Stimulated activated CD8-positive, alpha-beta memory T cell treated with anti-CD3 and anti-CD28 coated beads, Interleukin-7, amount 100 ng/mL, for 48 hours (primary cell): ENCODE measurements around the gene MID1IP1.

Experiments used
- DNase-seq, 2 donors: peaks; one replicate each; pipeline ENCODE4 v3.0.0-alpha.2; 2020; ENCODE audit warnings: low read depth in 1 of 2; ENCODE audit errors: extremely low read depth in 1 of 2

MID1IP1 gene

GRCh38 chrX:38800981-38801845, at the start of gene MID1IP1:
Gene MID1IP1, plus strand, starts transcription at chrX:38801459. Its CDS starts 3,488 bp downstream, at chrX:38804947.
- peak; percentile 46 to 63 for DNase-seq

- no peak for DNase-seq
Observed at GRCh38 chrX:38754102-38754790, 47.0 kb upstream of the MID1IP1 start.

GRCh38 chrX:38754818-38755718, 46.2 kb upstream of the MID1IP1 start:
- DNase-seq: no peak

GRCh38 chrX:38760883-38761282, 40.4 kb upstream of the MID1IP1 start:
- no peak for DNase-seq

- DNase-seq: no peak
Observed at GRCh38 chrX:38768079-38768478, 33.2 kb upstream of the MID1IP1 start.

GRCh38 chrX:38770152-38770551, 31.1 kb upstream of the MID1IP1 start:
- no peak for DNase-seq

- DNase-seq: no peak
Observed at GRCh38 chrX:38774249-38774648, 27.0 kb upstream of the MID1IP1 start.

- no peak for DNase-seq
Observed at GRCh38 chrX:38796946-38797345, 4.3 kb upstream of the MID1IP1 start.

- no peak for DNase-seq
Observed at GRCh38 chrX:38798956-38799355, 2.3 kb upstream of the MID1IP1 start.

GRCh38 chrX:38799995-38800580, 1.2 kb upstream of the MID1IP1 start:
- no peak for DNase-seq

- no peak for DNase-seq
Observed at GRCh38 chrX:38803243-38803587, 2.0 kb downstream of the MID1IP1 start.

GRCh38 chrX:38803588-38804431, 2.6 kb downstream of the MID1IP1 start:
- DNase-seq: peak; percentile 55 to 64

- no peak for DNase-seq
Observed at GRCh38 chrX:38804432-38804681, 3.1 kb downstream of the MID1IP1 start.

GRCh38 chrX:38804682-38805431, 3.6 kb downstream of the MID1IP1 start:
- DNase-seq: no peak

- no peak for DNase-seq
Observed at GRCh38 chrX:38805432-38806389, 4.5 kb downstream of the MID1IP1 start.

- no peak for DNase-seq
Observed at GRCh38 chrX:38806875-38807621, 5.8 kb downstream of the MID1IP1 start.

GRCh38 chrX:38807873-38808272, 6.6 kb downstream of the MID1IP1 start:
- DNase-seq: no peak
